Measurements from ENCODE around the gene DAPK1. TPM values are rescaled to one million over a fixed set of nuclear protein-coding genes. Genes with fewer than 3 reads are reported as not detected.
A peak's percentile ranks its signal among the peaks of the same experiment; 100 is the strongest.

The DAPK1 gene
- total and polyA plus RNA-seq, 12 donors = 5.4 to 44.6 (median 21.3) TPM

DNA sequence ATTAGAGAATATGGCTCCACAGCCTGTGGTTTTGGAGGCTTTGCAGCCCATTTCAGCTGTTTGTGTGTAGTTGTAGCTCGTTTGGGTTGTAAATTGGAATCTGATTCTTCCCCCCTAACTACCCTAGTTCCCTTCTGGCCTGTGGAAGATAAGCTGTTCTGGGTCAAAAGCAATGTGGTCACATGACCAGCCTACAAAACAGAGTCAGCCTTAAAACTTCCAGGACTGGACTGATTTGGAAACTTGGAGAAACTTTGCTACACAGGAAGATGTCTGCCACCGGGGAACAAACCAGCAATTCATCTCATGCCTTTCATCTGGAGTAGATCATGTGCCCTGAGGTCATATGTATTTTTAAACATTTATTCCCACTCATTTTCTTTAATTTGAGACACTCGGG is 83.8 kb downstream of the DAPK1 start:
- intact Hi-C loops (cut with DNase I) = no loop called here
- peak in 4 of 7 donors; percentile 22 to 61 (median 28) for DNase-seq
- no peak overlapping the region for H3K4me3 ChIP-seq
- H3K36me3 ChIP-seq (replicated peaks in 1 of 2) = no peaks in the 10 kb centered on the region
- H3K9me3 ChIP-seq (replicated peaks in 1 of 3) = no peaks in the 10 kb centered on the region
- TF ChIP-seq, protein P1, sequence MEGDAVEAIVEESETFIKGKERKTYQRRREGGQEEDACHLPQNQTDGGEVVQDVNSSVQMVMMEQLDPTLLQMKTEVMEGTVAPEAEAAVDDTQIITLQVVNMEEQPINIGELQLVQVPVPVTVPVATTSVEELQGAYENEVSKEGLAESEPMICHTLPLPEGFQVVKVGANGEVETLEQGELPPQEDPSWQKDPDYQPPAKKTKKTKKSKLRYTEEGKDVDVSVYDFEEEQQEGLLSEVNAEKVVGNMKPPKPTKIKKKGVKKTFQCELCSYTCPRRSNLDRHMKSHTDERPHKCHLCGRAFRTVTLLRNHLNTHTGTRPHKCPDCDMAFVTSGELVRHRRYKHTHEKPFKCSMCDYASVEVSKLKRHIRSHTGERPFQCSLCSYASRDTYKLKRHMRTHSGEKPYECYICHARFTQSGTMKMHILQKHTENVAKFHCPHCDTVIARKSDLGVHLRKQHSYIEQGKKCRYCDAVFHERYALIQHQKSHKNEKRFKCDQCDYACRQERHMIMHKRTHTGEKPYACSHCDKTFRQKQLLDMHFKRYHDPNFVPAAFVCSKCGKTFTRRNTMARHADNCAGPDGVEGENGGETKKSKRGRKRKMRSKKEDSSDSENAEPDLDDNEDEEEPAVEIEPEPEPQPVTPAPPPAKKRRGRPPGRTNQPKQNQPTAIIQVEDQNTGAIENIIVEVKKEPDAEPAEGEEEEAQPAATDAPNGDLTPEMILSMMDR (IDR thresholded peaks at IDR 0.05) = no peak
- TF ChIP-seq POLR2A (IDR thresholded peaks at IDR 0.05) = no peak
- peak overlapping the region in 3 of 5 donors; percentile 5 to 66 (median 58) for H3K27ac ChIP-seq
- H3K4me1 ChIP-seq (replicated peaks in 1 of 2) = peaks cover 0 to 43% of the 10 kb centered on the region in 2 donors
- no peaks in the 10 kb centered on the region for H3K27me3 ChIP-seq
- 29 to 39% (median 35%) methylated on average over 3 of the region's 3 CpGs for WGBS, 4 donors

DNA sequence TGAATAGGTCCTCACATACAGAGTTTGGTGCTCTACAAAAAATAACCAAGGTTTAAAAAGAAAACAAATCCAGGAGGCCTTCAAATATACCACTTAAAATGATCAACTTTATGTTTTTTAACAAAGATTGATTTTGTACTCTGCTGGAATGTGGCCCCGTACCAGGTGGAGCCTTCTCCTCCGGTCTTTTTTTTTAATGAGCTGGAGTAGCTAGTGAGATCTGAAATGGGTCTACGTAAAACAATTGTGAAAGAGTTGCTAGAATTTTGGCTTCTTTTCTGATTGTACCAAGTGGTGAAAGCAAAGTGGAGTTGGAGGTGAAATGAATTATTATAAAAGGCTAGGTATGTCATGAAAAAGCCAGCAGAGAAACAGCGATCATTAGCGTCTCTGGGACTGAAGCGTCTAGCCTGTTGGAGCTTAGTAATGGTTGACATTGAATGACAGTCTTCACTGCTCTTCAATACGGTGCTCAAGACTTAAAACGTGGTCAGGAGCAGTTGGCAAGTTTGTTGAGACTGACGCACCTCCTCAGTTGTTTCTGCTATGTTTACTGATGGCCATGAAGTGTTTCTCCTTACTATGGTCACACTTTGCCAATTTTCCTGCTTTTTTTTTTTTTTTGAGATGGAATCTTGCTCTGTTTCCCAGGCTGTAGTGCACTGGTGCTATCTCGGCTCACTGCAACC is 84.4 kb downstream of the DAPK1 start:
- H3K4me3 ChIP-seq = no peak overlapping the region
- H3K27me3 ChIP-seq = no peaks in the 10 kb centered on the region
- intact Hi-C loops (cut with DNase I) = no loop called here
- no peaks in the 10 kb centered on the region for H3K9me3 ChIP-seq (replicated peaks in 1 of 3)
- peaks cover 0 to 43% of the 10 kb centered on the region in 2 donors for H3K4me1 ChIP-seq (replicated peaks in 1 of 2)
- no peaks in the 10 kb centered on the region for H3K36me3 ChIP-seq (replicated peaks in 1 of 2)
- TF ChIP-seq POLR2A (IDR thresholded peaks at IDR 0.05) = no peak
- TF ChIP-seq, protein P1 (IDR thresholded peaks at IDR 0.05) = no peak
- 77 to 86% (median 82%) methylated on average over 10 of the region's 10 CpGs for WGBS, 4 donors
- DNase-seq = peak in 1 of 7 donors; percentile 13
- H3K27ac ChIP-seq = peak overlapping the region in 2 of 5 donors; percentile 58 to 66

DNA sequence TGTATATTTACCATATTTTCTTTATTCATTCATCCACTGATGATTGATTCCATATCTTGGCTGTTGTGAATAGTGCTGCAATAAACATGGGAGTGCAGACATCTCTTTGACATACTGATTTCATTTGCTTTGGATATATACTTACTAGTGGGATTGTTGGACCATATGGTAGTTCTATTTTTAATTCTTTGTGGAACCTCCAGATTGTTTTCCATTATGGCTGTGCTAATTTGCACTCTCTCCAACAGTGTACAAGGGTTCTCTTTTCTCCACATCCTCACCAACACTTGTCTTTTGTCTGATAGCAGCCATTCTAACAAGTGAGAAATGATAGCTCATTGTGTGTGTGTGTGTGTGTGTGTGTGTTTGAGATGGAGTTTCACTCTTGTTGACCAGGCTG is 86.7 kb downstream of the DAPK1 start:
- Histone ChIP-seq H3K9me3 (replicated peaks in 1 of 3) (no peaks in the 10 kb centered on the region), H3K36me3 (replicated peaks in 1 of 2) (no peaks in the 10 kb centered on the region), H3K4me1 (replicated peaks in 1 of 2) (peaks cover 0 to 30% of the 10 kb centered on the region in 2 donors), H3K27ac (no peak overlapping the region), H3K27me3 (no peaks in the 10 kb centered on the region), H3K4me3 (no peak overlapping the region)
- DNase-seq = no peak
- TF ChIP-seq, protein P1 (IDR thresholded peaks at IDR 0.05) = no peak
- no peak for TF ChIP-seq POLR2A (IDR thresholded peaks at IDR 0.05)
- intact Hi-C loops (cut with DNase I) = no loop called here

DNA sequence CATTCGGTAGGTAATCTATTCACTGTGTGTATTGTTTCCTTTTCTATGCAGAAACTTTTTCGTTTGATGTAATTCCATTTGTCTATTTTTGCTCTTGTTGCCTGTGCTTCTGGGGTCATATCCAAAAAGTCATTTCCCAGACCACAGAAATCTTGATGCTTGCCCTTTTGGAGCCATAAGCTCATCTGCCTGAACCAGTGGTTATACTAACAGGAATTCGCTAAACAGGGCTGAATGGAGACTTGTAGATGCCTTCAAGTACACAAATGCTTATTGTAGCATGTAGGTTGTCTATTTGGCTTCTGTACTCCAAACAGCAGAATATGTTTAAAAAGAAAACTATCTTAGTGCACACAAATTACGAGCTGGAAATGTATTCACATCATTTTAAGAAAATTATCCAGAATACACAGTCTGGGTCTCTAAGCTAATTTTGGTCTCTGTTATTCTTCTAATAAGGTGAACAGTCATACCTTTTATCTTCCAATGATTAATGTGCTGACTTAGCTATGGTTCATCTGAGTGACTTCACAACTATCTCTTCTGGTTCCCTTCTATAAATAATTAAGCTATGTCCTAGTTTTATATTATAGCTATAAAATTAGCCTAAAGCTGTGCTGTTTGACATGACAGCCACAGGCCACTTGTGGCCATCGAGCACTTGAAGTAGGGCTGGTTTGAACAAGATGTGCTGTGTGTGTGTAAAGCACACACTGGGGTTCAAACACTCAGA is 87.6 kb downstream of the DAPK1 start:
- Histone ChIP-seq H3K36me3 (replicated peaks in 1 of 2) (no peaks in the 10 kb centered on the region), H3K9me3 (replicated peaks in 1 of 3) (no peaks in the 10 kb centered on the region), H3K4me3 (no peak overlapping the region), H3K27ac (no peak overlapping the region), H3K27me3 (no peaks in the 10 kb centered on the region), H3K4me1 (replicated peaks in 1 of 2) (peaks cover 0 to 20% of the 10 kb centered on the region in 2 donors)
- DNase-seq = no peak
- TF ChIP-seq, protein P1 (IDR thresholded peaks at IDR 0.05) = no peak
- TF ChIP-seq POLR2A (IDR thresholded peaks at IDR 0.05) = no peak
- WGBS, 4 donors = 65 to 76% (median 70%) methylated on average over 5 of the region's 5 CpGs
- intact Hi-C loops (cut with DNase I) = no loop called here

All from adrenal gland (tissue), 12 donors.